ENCODE data around the gene FAM98B. TPM values are rescaled to one million over a fixed set of nuclear protein-coding genes. Genes with fewer than 3 reads are reported as not detected.

Gene FAM98B
- total RNA-seq, 1 experiment from 2014 or later, result 20.5 TPM

DNA sequence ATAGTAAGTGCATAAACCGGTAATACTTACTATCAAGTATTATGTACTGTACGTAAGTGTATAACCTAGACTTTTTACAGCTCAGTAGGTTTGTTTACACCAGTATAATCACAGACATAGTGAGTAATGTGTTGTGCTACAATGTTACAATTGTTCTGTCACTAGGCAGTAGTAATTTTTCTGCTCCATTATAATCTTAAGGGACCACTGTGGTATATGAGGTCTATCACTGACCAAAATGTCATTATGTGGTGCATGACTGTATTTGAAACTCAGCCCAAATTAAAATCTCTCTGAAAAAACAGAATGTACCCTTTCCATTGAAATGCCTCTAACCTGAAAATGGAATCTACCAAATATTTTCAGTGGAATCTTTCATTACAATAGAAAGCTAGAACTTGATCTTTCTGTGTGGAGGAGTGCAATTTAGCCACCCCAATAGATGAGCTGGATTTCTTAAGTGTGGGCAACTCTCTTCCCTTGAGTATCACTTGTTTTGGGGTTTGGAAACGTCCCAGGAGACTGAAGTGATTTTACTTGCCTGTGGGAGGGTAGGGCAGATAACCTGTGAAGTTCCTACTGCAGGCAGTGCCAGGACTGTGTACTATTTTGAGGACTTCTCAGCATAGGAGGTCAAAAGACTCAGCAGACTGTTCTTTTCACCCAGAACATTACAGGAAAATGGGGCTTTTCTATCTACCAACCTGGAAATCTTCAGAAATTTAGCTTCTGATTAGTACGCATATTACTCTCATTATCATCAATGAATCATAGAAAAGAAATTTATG lies 50.9 kb downstream of the FAM98B start:
- intact Hi-C loops (cut with micrococcal nuclease; ENCODE audit: unreplicated experiment), result no loop called here
- no peak for DNase-seq
- CTCF ChIA-PET, result no interaction called here
- Mint-ChIP-seq H3K9me3 (ENCODE audit: low read depth, unreplicated experiment) (no peaks in the 10 kb centered on the region), H3K4me3 (ENCODE audit: low read depth, unreplicated experiment) (no peak overlapping the region), H3K27ac (ENCODE audit: unreplicated experiment) (no peak overlapping the region), H3K36me3 (ENCODE audit: insufficient read depth, unreplicated experiment) (no peaks in the 10 kb centered on the region), H3K27me3 (ENCODE audit: unreplicated experiment) (no peaks in the 10 kb centered on the region), H3K4me1 (ENCODE audit: low read depth, unreplicated experiment) (no peaks in the 10 kb centered on the region)
- TF ChIP-seq, protein P1, sequence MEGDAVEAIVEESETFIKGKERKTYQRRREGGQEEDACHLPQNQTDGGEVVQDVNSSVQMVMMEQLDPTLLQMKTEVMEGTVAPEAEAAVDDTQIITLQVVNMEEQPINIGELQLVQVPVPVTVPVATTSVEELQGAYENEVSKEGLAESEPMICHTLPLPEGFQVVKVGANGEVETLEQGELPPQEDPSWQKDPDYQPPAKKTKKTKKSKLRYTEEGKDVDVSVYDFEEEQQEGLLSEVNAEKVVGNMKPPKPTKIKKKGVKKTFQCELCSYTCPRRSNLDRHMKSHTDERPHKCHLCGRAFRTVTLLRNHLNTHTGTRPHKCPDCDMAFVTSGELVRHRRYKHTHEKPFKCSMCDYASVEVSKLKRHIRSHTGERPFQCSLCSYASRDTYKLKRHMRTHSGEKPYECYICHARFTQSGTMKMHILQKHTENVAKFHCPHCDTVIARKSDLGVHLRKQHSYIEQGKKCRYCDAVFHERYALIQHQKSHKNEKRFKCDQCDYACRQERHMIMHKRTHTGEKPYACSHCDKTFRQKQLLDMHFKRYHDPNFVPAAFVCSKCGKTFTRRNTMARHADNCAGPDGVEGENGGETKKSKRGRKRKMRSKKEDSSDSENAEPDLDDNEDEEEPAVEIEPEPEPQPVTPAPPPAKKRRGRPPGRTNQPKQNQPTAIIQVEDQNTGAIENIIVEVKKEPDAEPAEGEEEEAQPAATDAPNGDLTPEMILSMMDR (IDR thresholded peaks at IDR 0.05; ENCODE audit: unreplicated experiment), result no peak
- no TSS peak for BruUV-seq (replicated peaks)

DNA sequence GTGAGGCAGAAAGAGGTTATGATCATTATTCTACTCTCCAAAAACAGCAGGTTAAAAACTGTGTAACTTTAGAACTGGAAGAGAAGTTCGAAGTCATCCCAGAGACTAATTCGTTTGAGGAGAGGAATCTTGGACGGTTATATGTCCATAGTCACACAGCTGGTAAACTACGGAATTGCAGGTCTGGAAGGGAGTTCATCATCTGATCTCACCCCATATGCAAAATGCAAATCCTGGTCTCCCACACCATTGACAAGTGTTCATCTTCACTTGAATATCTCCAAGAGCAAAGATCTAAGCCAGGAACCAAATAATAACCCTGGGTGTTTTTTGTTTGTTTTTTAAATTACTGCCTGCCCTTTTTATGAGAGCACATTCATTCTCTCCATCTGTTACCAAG lies 53.1 kb downstream of the FAM98B start:
- CTCF ChIA-PET, result interaction anchor here (0.6 kb wide), 1 partner anchor 509 kb away, joined by 3 read pairs; no protein-coding TSS in a partner anchor
- BruUV-seq (replicated peaks), result no TSS peak
- Mint-ChIP-seq H3K27ac (ENCODE audit: unreplicated experiment) (no peak overlapping the region), H3K4me3 (ENCODE audit: low read depth, unreplicated experiment) (no peak overlapping the region), H3K36me3 (ENCODE audit: insufficient read depth, unreplicated experiment) (no peaks in the 10 kb centered on the region), H3K9me3 (ENCODE audit: low read depth, unreplicated experiment) (no peaks in the 10 kb centered on the region), H3K27me3 (ENCODE audit: unreplicated experiment) (no peaks in the 10 kb centered on the region), H3K4me1 (ENCODE audit: low read depth, unreplicated experiment) (no peaks in the 10 kb centered on the region)
- TF ChIP-seq, protein P1 (IDR thresholded peaks at IDR 0.05; ENCODE audit: unreplicated experiment), result no peak
- intact Hi-C loops (cut with micrococcal nuclease; ENCODE audit: unreplicated experiment), result no loop called here
- DNase-seq, result no peak

DNA sequence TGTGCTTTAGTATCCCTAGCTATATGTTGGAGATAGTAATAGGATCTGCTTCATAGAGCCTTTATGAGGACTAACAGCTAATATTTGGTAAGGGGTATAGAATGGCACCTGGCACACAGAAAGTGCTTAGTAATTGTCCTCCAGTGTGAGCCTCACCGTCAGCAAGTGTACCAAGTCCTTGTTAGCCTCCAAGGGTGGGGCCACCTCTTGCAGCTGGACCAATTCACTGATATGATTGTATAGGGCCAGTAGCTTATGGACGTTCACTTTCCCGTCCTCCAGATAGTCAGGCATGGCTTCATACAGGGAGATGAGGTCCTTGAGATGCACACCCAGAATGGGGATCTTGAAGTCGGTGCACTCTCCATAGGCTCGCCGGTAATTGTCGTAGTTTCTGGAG lies 53.6 kb downstream of the FAM98B start:
- Mint-ChIP-seq H3K27me3 (ENCODE audit: unreplicated experiment) (no peaks in the 10 kb centered on the region), H3K9me3 (ENCODE audit: low read depth, unreplicated experiment) (no peaks in the 10 kb centered on the region), H3K36me3 (ENCODE audit: insufficient read depth, unreplicated experiment) (no peaks in the 10 kb centered on the region), H3K27ac (ENCODE audit: unreplicated experiment) (no peak overlapping the region), H3K4me1 (ENCODE audit: low read depth, unreplicated experiment) (no peaks in the 10 kb centered on the region), H3K4me3 (ENCODE audit: low read depth, unreplicated experiment) (no peak overlapping the region)
- no TSS peak for BruUV-seq (replicated peaks)
- DNase-seq, result no peak
- TF ChIP-seq, protein P1 (IDR thresholded peaks at IDR 0.05; ENCODE audit: unreplicated experiment), result no peak
- CTCF ChIA-PET, result no interaction called here
- intact Hi-C loops (cut with micrococcal nuclease; ENCODE audit: unreplicated experiment), result no loop called here

DNA sequence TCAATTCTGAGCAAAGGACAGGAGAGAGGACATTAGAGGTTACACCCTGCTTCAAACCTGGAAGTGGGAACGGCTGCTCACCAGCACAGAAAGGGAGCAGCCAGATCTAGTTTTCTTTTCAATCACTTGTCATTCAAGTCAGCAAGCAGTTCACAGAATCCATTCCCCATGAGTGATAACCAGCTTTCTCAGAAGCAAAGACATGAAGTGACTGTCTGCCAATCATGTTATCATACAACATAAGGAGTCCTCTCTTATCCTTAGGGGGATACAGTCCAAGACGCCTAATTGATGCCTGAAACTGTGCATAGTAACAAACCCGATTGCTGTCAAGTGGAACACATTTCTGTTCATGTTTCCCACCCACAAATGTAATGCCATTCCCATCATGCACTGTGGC lies 54.7 kb downstream of the FAM98B start:
- CTCF ChIA-PET, result no interaction called here
- no peaks in the 10 kb centered on the region for H3K36me3 Mint-ChIP-seq (ENCODE audit: insufficient read depth, unreplicated experiment)
- TF ChIP-seq, protein P1 (IDR thresholded peaks at IDR 0.05; ENCODE audit: unreplicated experiment), result no peak
- no peak overlapping the region for H3K27ac Mint-ChIP-seq (ENCODE audit: unreplicated experiment)
- DNase-seq, result no peak
- intact Hi-C loops (cut with micrococcal nuclease; ENCODE audit: unreplicated experiment), result no loop called here
- H3K9me3 Mint-ChIP-seq (ENCODE audit: low read depth, unreplicated experiment), result no peaks in the 10 kb centered on the region
- H3K4me1 Mint-ChIP-seq (ENCODE audit: low read depth, unreplicated experiment), result no peaks in the 10 kb centered on the region
- H3K4me3 Mint-ChIP-seq (ENCODE audit: low read depth, unreplicated experiment), result no peak overlapping the region
- H3K27me3 Mint-ChIP-seq (ENCODE audit: unreplicated experiment), result no peaks in the 10 kb centered on the region
- BruUV-seq (replicated peaks), result no TSS peak
